Hematopoietic multipotent progenitor cell treated with erythropoietin and hydrocortisone succinate and interleukin-3 and kit ligand, for 8 days (in vitro differentiated cells): ENCODE measurements around the gene DNAH1.

Experiments
- DNase-seq: peaks from one replicate; pipeline ENCODE4 v3.0.0-alpha.2; 2015

Gene DNAH1

GRCh38 chr3:52291508-52292181 is 24.5 kb upstream of the DNAH1 start:
- peak; percentile 49 for DNase-seq

GRCh38 chr3:52292247-52293065 is 23.7 kb upstream of the DNAH1 start:
- DNase-seq = no peak

GRCh38 chr3:52293491-52294319 is 22.4 kb upstream of the DNAH1 start:
- DNase-seq = no peak

- no peak for DNase-seq
Measured at GRCh38 chr3:52294320-52295150, 21.6 kb upstream of the DNAH1 start.

GRCh38 chr3:52295671-52296208 is 20.4 kb upstream of the DNAH1 start:
- no peak for DNase-seq

- DNase-seq = no peak
Measured at GRCh38 chr3:52297242-52298148, 18.6 kb upstream of the DNAH1 start.

- DNase-seq = no peak
Measured at GRCh38 chr3:52298149-52299098, 17.7 kb upstream of the DNAH1 start.

GRCh38 chr3:52299247-52299878 is 16.8 kb upstream of the DNAH1 start:
- DNase-seq = no peak

GRCh38 chr3:52299879-52300611 is 16.1 kb upstream of the DNAH1 start:
- peak; percentile 97 for DNase-seq

- DNase-seq = no peak
Measured at GRCh38 chr3:52302426-52303145, 13.5 kb upstream of the DNAH1 start.

GRCh38 chr3:52303811-52304210 is 12.3 kb upstream of the DNAH1 start:
- no peak for DNase-seq

- DNase-seq = no peak
Measured at GRCh38 chr3:52305926-52306325, 10.2 kb upstream of the DNAH1 start.

- no peak for DNase-seq
Measured at GRCh38 chr3:52306978-52307377, 9.1 kb upstream of the DNAH1 start.

- no peak for DNase-seq
Measured at GRCh38 chr3:52308308-52308707, 7.8 kb upstream of the DNAH1 start.

GRCh38 chr3:52310861-52311575 is 5.1 kb upstream of the DNAH1 start:
- DNase-seq = no peak

- DNase-seq = no peak
Measured at GRCh38 chr3:52311576-52312119, 4.5 kb upstream of the DNAH1 start.

- DNase-seq = no peak
Measured at GRCh38 chr3:52313188-52313773, 2.8 kb upstream of the DNAH1 start.
